Naive thymus-derived CD4-positive, alpha-beta T cell (primary cell): ENCODE data around the gene PMM1. TPM values are rescaled to one million over a fixed set of nuclear protein-coding genes. Genes with fewer than 3 reads are reported as not detected.

Source experiments
- polyA plus RNA-seq, 2 donors: library from polyadenylated mRNA; unstranded; fragments of 300-500 nt; fragmentation: Illumina TruSeq; gene quantifications; one replicate each; pipeline ENCODE4 v1.2.3, GENCODE V29; 2021
- total RNA-seq, 6 experiments: library from RNA in 5 of 6; stranded (reverse) in 5 of 6; gene quantifications; 1 replicate in 5 of 6; 2 replicates in 1 of 6; pipeline ENCODE4 v1.2.3 and lab custom pipeline; 2021 to 2026

Gene PMM1
- total and polyA plus RNA-seq, 7 experiments from 2014 or later: 22.5 to 42.8 (median 30.0) TPM

Other genes starting within 250 kb of the PMM1 start
- 1 to 10 TPM; 3.8 to 8.4 (median 6.2) TPM for gene TEF, start 207.9 kb downstream of the PMM1 start, total RNA-seq
- gene TEF, start 207.9 kb downstream of the PMM1 start, polyA plus RNA-seq: 1 to 10 TPM; 3.5 to 6.4 TPM
- gene TOB2, start 143.0 kb downstream of the PMM1 start, total RNA-seq: 10 to 100 TPM; 19.3 to 37.8 (median 29.8) TPM
- gene TOB2, start 143.0 kb downstream of the PMM1 start, polyA plus RNA-seq: 1 to 10 TPM; 8.2 to 9.7 TPM
- 10 to 100 TPM; 27.8 to 63.9 (median 36.0) TPM for gene PHF5A, start 121.1 kb downstream of the PMM1 start, total RNA-seq
- gene PHF5A, start 121.1 kb downstream of the PMM1 start, polyA plus RNA-seq: 10 to 100 TPM; 22.4 to 25.8 TPM
- gene ACO2, start 120.7 kb downstream of the PMM1 start, total RNA-seq: 10 to 100 TPM; 64.5 to 84.8 (median 70.3) TPM
- gene ACO2, start 120.7 kb downstream of the PMM1 start, polyA plus RNA-seq: 100 to 1,000 TPM in 1 of 2 donors, 10 to 100 TPM in 1; 60.5 to 101 TPM
- gene POLR3H, start 45.4 kb downstream of the PMM1 start, total RNA-seq: 10 to 100 TPM; 21.7 to 59.6 (median 28.5) TPM
- 10 to 100 TPM; 24.2 to 32.2 TPM for gene POLR3H, start 45.4 kb downstream of the PMM1 start, polyA plus RNA-seq
- not detected for gene CSDC2, start 28.8 kb downstream of the PMM1 start, total RNA-seq
- not detected for gene CSDC2, start 28.8 kb downstream of the PMM1 start, polyA plus RNA-seq
- 10 to 100 TPM; 17.4 to 45.7 (median 24.5) TPM for gene DESI1, start 31.2 kb upstream of the PMM1 start, total RNA-seq
- gene DESI1, start 31.2 kb upstream of the PMM1 start, polyA plus RNA-seq: 10 to 100 TPM; 10.9 to 14.4 TPM
- 100 to 1,000 TPM; 139 to 270 (median 160) TPM for gene XRCC6, start 31.5 kb upstream of the PMM1 start, total RNA-seq
- 100 to 1,000 TPM; 458 to 542 TPM for gene XRCC6, start 31.5 kb upstream of the PMM1 start, polyA plus RNA-seq
- gene SNU13, start 99.0 kb upstream of the PMM1 start, total RNA-seq: 100 to 1,000 TPM; 117 to 180 (median 122) TPM
- 100 to 1,000 TPM; 283 to 295 TPM for gene SNU13, start 99.0 kb upstream of the PMM1 start, polyA plus RNA-seq
- 10 to 100 TPM; 40.4 to 69.0 (median 61.4) TPM for gene MEI1, start 109.7 kb upstream of the PMM1 start, total RNA-seq
- gene MEI1, start 109.7 kb upstream of the PMM1 start, polyA plus RNA-seq: 100 to 1,000 TPM; 105 to 112 TPM
- 10 to 100 TPM; 13.7 to 22.8 (median 18.2) TPM for gene CCDC134, start 210.8 kb upstream of the PMM1 start, total RNA-seq
- 1 to 10 TPM; 4.5 to 9.1 TPM for gene CCDC134, start 210.8 kb upstream of the PMM1 start, polyA plus RNA-seq
- 100 to 1,000 TPM in 3 of 5 experiments, 10 to 100 TPM in 2; 71.5 to 117 (median 101) TPM for gene SREBF2, start 243.3 kb upstream of the PMM1 start, total RNA-seq
- gene SREBF2, start 243.3 kb upstream of the PMM1 start, polyA plus RNA-seq: 10 to 100 TPM; 17.4 to 21.0 TPM